OCI-LY7 (cell line): ENCODE measurements around the gene DLGAP1. TPM values are rescaled to one million over a fixed set of nuclear protein-coding genes. Genes with fewer than 3 reads are reported as not detected.

ENCODE experiments used
- BruUV-seq: library from RNA; stranded (reverse); fragments of 400-500 nt; replicated peaks from 2 replicates; lab custom pipeline; 2021; lab: Mats Ljungman, UMichigan
- CTCF ChIA-PET: fragments of 300-600 bp; sonication (Branson Sonifier 250); formaldehyde crosslinking; loops from one replicate; lab custom pipeline; 2022; ENCODE audit warnings: antibody characterized with exemption; ENCODE audit not compliant: unreplicated experiment; lab: Charles Lee
- POLR2A ChIA-PET: fragments of 300-600 bp; sonication (Branson Sonifier 250); formaldehyde crosslinking; loops from one replicate; lab custom pipeline; 2022; ENCODE audit warnings: antibody characterized with exemption; lab: Charles Lee
- DNase-seq: peaks from one replicate; pipeline ENCODE4 v3.0.0-alpha.2; 2015; ENCODE audit warnings: low spot score
- H2AFZ ChIP-seq: fragments of 200-600 bp; sonication (generic), shearing (Covaris generic); 2 replicates; pipeline ENCODE4 v1.6.1; 2014; ENCODE audit warnings: mild to moderate bottlenecking, antibody characterized with exemption, low read length, moderate library complexity
- H3K27ac ChIP-seq: fragments of 200-600 bp; sonication (generic); 2 replicates; pipeline ENCODE4 v1.5.1; 2014; ENCODE audit warnings: mixed run types, low read depth, mild to moderate bottlenecking, moderate library complexity, low read length, inconsistent platforms; ENCODE audit not compliant: poor library complexity, severe bottlenecking
- H3K36me3 ChIP-seq: fragments of 200-600 bp; sonication (generic); 2 replicates; pipeline ENCODE4 v1.6.1; 2014; ENCODE audit warnings: mild to moderate bottlenecking, antibody characterized with exemption, low read length, moderate library complexity, mixed read lengths; ENCODE audit not compliant: insufficient read depth
- H3K4me1 ChIP-seq: fragments of 200-600 bp; sonication (generic); 2 replicates; pipeline ENCODE4 v1.5.1; 2014; ENCODE audit warnings: mild to moderate bottlenecking, low read length; ENCODE audit not compliant: insufficient read depth, poor library complexity, severe bottlenecking
- H3K4me2 ChIP-seq: fragments of 200-600 bp; sonication (generic); 2 replicates; pipeline ENCODE4 v1.6.1; 2014; ENCODE audit warnings: mild to moderate bottlenecking, low read length
- H3K4me3 ChIP-seq: fragments of 200-600 bp; sonication (generic); 2 replicates; pipeline ENCODE4 v1.5.1; 2014; ENCODE audit warnings: mild to moderate bottlenecking, low read depth, low read length; ENCODE audit not compliant: poor library complexity, severe bottlenecking
- H3K79me2 ChIP-seq: fragments of 200-600 bp; sonication (generic); 2 replicates; pipeline ENCODE4 v1.6.1; 2016; ENCODE audit warnings: low read depth, mild to moderate bottlenecking, low read length, moderate library complexity, mixed read lengths; ENCODE audit not compliant: insufficient read depth
- H3K9me2 ChIP-seq: fragments of 200-600 bp; sonication (generic); 2 replicates; pipeline ENCODE4 v1.6.1; 2016; ENCODE audit warnings: mild to moderate bottlenecking, low read length, mixed read lengths; ENCODE audit not compliant: insufficient read depth
- H3K9me3 ChIP-seq: fragments of 200-600 bp; sonication (generic); 2 replicates; pipeline ENCODE4 v1.6.1; 2014; ENCODE audit warnings: mild to moderate bottlenecking, mixed run types, low read length, mixed read lengths
- H4K20me1 ChIP-seq: fragments of 200-600 bp; sonication (generic); 2 replicates; pipeline ENCODE4 v1.6.1; 2014; ENCODE audit warnings: mild to moderate bottlenecking, antibody characterized with exemption, low read length, moderate library complexity, mixed read lengths; ENCODE audit not compliant: insufficient read depth
- EZH2phosphoT487 ChIP-seq: fragments of 200-600 bp; sonication (generic); IDR thresholded peaks from 2 replicates; pipeline ENCODE4 v1.6.1; 2018; ENCODE audit warnings: low read depth, borderline replicate concordance, mild to moderate bottlenecking, mixed run types, antibody characterized with exemption, low read length, moderate library complexity, mixed read lengths
- intact Hi-C: fragments of 100-400 bp; cut with micrococcal nuclease; formaldehyde crosslinking; loops from one replicate; pipeline ENCODE4 v1.10.0; 2022; ENCODE audit not compliant: unreplicated experiment
- total RNA-seq, 2 experiments: library from RNA; depleted of rRNA in 1 of 2; stranded (reverse); fragments of >200 nt in 1 of 2; shearing (Covaris generic) in 1 of 2; gene quantifications; 2 replicates each; pipeline ENCODE4 v1.2.3, GENCODE V29; 2014 to 2022
- TF ChIP-seq, protein P1 (sequence below): fragments of 200-600 bp; sonication (generic); conservative IDR thresholded peaks from 2 replicates; pipeline ENCODE4 v1.5.1; 2014; ENCODE audit warnings: mild to moderate bottlenecking, antibody characterized with exemption, low read length, moderate library complexity, mixed read lengths

The DLGAP1 gene
- total RNA-seq, 2 experiments from 2014 or later, result 0.22 TPM; not detected in 1

DNA sequence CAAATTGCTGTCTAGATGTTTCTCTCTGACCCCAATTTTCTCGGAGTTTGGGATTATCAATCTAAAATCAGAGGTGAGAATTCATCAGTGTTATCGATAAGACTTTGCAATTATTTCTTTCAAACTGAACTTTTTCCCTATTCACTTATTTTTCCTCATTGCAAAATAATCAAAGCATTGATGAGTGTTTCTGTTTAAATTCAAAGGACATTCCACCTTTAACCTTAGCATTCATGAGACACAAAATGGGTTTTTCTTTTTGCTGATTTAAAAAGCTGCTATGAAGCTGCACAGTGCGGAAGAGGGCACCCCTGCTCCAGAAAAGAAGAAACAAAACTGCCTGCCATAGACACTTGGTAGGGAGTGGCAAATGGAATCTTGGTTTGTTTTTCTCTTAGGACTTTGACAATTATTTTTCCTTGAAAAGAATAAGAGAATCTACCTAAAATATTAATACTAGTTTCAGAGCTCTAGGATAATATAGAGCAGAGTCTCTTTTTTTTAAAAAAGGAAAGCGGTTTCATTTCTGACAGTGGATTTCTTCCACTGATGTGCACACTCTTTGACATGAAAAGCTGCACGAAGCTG lies 801.8 kb downstream of the DLGAP1 start:
- intact Hi-C loops, result no loop called here
- Histone ChIP-seq H3K27ac (no peak overlapping the region), H2AFZ (peak overlapping the region; percentile 71; the same call in 1 of the 2 replicates), H3K9me3 (no peaks in the 10 kb centered on the region; the same call in 1 of the 2 replicates), H3K79me2 (no peaks in the 10 kb centered on the region), H3K4me1 (peaks cover 61% of the 10 kb centered on the region), H3K4me2 (no peak overlapping the region), H4K20me1 (no peaks in the 10 kb centered on the region), H3K36me3 (no peaks in the 10 kb centered on the region), H3K4me3 (no peak overlapping the region), H3K9me2 (no peaks in the 10 kb centered on the region)
- CTCF ChIA-PET, result interaction anchor here (0.5 kb wide), 1 partner anchor 13 kb away, joined by 4 read pairs; no protein-coding TSS in a partner anchor
- no TSS peak for BruUV-seq
- POLR2A ChIA-PET, result interaction anchor here (0.8 kb wide), 1 partner anchor 81 kb away, joined by 4 read pairs; no protein-coding TSS in a partner anchor
- no peak for DNase-seq
- TF ChIP-seq, protein P1, sequence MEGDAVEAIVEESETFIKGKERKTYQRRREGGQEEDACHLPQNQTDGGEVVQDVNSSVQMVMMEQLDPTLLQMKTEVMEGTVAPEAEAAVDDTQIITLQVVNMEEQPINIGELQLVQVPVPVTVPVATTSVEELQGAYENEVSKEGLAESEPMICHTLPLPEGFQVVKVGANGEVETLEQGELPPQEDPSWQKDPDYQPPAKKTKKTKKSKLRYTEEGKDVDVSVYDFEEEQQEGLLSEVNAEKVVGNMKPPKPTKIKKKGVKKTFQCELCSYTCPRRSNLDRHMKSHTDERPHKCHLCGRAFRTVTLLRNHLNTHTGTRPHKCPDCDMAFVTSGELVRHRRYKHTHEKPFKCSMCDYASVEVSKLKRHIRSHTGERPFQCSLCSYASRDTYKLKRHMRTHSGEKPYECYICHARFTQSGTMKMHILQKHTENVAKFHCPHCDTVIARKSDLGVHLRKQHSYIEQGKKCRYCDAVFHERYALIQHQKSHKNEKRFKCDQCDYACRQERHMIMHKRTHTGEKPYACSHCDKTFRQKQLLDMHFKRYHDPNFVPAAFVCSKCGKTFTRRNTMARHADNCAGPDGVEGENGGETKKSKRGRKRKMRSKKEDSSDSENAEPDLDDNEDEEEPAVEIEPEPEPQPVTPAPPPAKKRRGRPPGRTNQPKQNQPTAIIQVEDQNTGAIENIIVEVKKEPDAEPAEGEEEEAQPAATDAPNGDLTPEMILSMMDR, result no peak
- no peak for TF ChIP-seq EZH2phosphoT487

DNA sequence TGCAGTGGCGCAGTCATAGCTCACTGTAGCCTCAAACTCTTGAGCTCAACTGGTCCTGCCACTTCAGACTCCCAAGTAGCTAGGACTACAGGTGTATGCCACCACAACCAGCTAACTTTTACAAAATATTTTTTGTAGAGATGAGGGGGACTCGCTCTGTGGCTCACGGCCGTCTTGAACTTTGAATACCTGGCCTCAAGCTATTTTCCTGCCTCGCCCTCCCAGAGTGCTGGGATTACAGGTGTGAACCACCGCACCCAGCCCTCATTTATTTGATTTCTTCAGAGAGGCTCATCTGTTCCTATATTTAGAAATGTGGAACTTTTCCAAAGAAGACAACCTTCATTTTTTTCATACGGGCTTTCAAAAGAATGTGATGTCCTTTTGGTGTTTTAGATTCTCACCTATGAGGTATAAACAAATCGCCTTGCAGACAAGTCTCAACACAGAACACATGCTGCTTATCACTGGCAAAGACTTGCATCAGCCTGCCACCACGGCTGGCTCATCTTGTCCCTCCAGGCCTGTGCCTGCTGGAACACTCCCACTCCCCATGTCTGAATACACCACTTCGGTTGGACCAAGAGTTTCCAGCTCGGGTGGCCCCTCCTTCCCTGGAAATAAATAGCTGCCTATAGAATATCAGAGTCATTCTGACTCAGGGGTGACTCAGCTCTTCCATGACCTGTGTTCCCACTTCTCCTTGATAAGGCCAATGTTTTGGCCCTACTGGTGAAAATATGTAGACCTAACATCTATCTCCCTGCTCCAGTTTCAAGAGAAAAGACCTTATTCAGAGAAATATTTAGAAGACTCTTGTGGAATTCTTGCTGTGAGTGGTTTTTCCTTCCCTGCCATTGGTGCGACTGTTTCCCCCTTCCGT lies 802.5 kb downstream of the DLGAP1 start:
- Histone ChIP-seq H3K36me3 (no peaks in the 10 kb centered on the region), H3K9me2 (no peaks in the 10 kb centered on the region), H3K4me1 (peaks cover 65% of the 10 kb centered on the region), H3K27ac (no peak overlapping the region), H2AFZ (peak overlapping the region; percentile 39; the same call in 1 of the 2 replicates), H3K79me2 (no peaks in the 10 kb centered on the region), H3K9me3 (no peaks in the 10 kb centered on the region; the same call in 1 of the 2 replicates), H3K4me2 (no peak overlapping the region), H4K20me1 (no peaks in the 10 kb centered on the region), H3K4me3 (no peak overlapping the region)
- no TSS peak for BruUV-seq
- ChIA-PET CTCF (interaction anchor here (0.5 kb wide), 1 partner anchor 14 kb away, joined by 4 read pairs; no protein-coding TSS in a partner anchor), POLR2A (interaction anchor here (0.6 to 0.9 kb wide), 4 partner anchors 9 to 350 kb away, joined by 3 to 5 read pairs (median 4); no protein-coding TSS in a partner anchor)
- TF ChIP-seq, protein P1, result no peak
- no peak for TF ChIP-seq EZH2phosphoT487
- intact Hi-C loops, result no loop called here
- DNase-seq, result no peak
